ENCODE results near the gene SULT1B1.

The SULT1B1 gene

DNA sequence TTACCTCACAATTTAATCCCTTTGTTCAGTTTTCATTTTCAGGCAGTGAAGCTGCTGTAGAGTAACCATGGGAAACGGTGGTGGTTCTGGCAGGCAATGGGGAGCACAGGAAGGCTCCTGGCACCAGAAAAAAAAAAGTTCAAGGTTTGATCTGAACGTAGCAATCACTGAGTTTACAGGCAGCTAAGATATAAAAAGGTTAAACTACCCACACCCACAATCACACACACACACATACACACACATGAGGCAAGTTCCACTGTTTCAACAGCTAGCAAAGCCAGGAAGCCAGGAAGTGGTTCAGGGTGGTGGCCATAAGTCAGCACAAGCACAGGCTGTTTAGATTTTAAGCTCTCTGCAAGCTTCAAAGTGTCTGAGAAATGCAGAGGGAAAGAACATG lies at the start of gene SULT1B1:
SULT1B1 (minus strand) TSS at position 166 of the 400 bp plus-strand sequence. CDS start 5,403 bp downstream, outside the sequence.
- Histone ChIP-seq H4K20me1 (ENCODE audit: low read depth, low read length) (no peaks in the 10 kb centered on the region), H3K27ac (ENCODE audit: low read depth, low read length) (no peak within 1 kb of the TSS), H3K4me2 (ENCODE audit: low read depth, low read length, poor library complexity, severe bottlenecking) (no peak within 1 kb of the TSS), H3K9me3 (ENCODE audit: insufficient read depth, low read length) (no peaks in the 10 kb centered on the region), H3K9ac (ENCODE audit: low read length) (no peak within 1 kb of the TSS), H2AFZ (ENCODE audit: low read depth, low read length, severe bottlenecking) (no peak within 1 kb of the TSS), H3K4me3 (ENCODE audit: insufficient read depth, low read length, poor library complexity, severe bottlenecking) (no peak within 1 kb of the TSS), H3K79me2 (ENCODE audit: insufficient read depth, low read length) (no peaks in the 10 kb centered on the region), H3K9me2 (replicated peaks; ENCODE audit: insufficient read depth, low read length) (no peaks in the 10 kb centered on the region), H3K27me3 (ENCODE audit: low read length) (no peaks in the 10 kb centered on the region), H3K36me3 (ENCODE audit: low read length) (no peaks in the 10 kb centered on the region), H3F3A (ENCODE audit: insufficient read depth) (no peaks in the 10 kb centered on the region)
- TF ChIP-seq, protein P1, sequence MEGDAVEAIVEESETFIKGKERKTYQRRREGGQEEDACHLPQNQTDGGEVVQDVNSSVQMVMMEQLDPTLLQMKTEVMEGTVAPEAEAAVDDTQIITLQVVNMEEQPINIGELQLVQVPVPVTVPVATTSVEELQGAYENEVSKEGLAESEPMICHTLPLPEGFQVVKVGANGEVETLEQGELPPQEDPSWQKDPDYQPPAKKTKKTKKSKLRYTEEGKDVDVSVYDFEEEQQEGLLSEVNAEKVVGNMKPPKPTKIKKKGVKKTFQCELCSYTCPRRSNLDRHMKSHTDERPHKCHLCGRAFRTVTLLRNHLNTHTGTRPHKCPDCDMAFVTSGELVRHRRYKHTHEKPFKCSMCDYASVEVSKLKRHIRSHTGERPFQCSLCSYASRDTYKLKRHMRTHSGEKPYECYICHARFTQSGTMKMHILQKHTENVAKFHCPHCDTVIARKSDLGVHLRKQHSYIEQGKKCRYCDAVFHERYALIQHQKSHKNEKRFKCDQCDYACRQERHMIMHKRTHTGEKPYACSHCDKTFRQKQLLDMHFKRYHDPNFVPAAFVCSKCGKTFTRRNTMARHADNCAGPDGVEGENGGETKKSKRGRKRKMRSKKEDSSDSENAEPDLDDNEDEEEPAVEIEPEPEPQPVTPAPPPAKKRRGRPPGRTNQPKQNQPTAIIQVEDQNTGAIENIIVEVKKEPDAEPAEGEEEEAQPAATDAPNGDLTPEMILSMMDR (IDR thresholded peaks at IDR 0.05; ENCODE audit: insufficient read depth, low read length, poor library complexity, severe bottlenecking) = no peak
- no peak for TF ChIP-seq EZH2phosphoT487 (conservative IDR thresholded peaks at IDR 0.05; ENCODE audit: low read length)

DNA sequence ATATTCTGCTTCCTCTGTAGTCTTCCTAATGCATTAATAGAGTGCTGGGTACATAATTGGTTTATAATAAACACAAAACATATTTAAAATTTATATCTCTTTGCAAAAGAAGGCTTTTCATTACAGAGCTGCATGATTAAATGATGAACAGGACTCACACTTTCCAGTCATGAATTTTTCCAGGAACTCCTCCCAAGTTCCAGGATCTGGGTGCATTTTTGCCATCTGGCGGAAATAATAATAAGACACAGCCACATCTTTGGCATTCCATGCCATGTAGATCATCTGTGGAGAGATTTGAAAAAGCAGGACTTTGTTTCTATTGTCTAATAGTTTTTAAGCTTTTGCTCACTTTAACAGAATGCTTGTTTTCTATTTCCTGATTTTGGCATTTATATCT lies 40.2 kb upstream of the SULT1B1 start:
- no peaks in the 10 kb centered on the region for H3K9me3 ChIP-seq (ENCODE audit: insufficient read depth, low read length)
- H3K79me2 ChIP-seq (ENCODE audit: insufficient read depth, low read length) = no peaks in the 10 kb centered on the region
- TF ChIP-seq, protein P1 (IDR thresholded peaks at IDR 0.05; ENCODE audit: insufficient read depth, low read length, poor library complexity, severe bottlenecking) = no peak
- no peak for TF ChIP-seq EZH2phosphoT487 (conservative IDR thresholded peaks at IDR 0.05; ENCODE audit: low read length)
- H4K20me1 ChIP-seq (ENCODE audit: low read depth, low read length) = no peaks in the 10 kb centered on the region
- H3K27me3 ChIP-seq (ENCODE audit: low read length) = no peaks in the 10 kb centered on the region
- H2AFZ ChIP-seq (ENCODE audit: low read depth, low read length, severe bottlenecking) = no peak overlapping the region
- H3K9ac ChIP-seq (ENCODE audit: low read length) = no peak overlapping the region
- no peak overlapping the region for H3K4me2 ChIP-seq (ENCODE audit: low read depth, low read length, poor library complexity, severe bottlenecking)
- no peak overlapping the region for H3K4me3 ChIP-seq (ENCODE audit: insufficient read depth, low read length, poor library complexity, severe bottlenecking)
- no peaks in the 10 kb centered on the region for H3F3A ChIP-seq (ENCODE audit: insufficient read depth)
- H3K27ac ChIP-seq (ENCODE audit: low read depth, low read length) = no peak overlapping the region
- H3K36me3 ChIP-seq (ENCODE audit: low read length) = no peaks in the 10 kb centered on the region
- no peaks in the 10 kb centered on the region for H3K9me2 ChIP-seq (replicated peaks; ENCODE audit: insufficient read depth, low read length)

DNA sequence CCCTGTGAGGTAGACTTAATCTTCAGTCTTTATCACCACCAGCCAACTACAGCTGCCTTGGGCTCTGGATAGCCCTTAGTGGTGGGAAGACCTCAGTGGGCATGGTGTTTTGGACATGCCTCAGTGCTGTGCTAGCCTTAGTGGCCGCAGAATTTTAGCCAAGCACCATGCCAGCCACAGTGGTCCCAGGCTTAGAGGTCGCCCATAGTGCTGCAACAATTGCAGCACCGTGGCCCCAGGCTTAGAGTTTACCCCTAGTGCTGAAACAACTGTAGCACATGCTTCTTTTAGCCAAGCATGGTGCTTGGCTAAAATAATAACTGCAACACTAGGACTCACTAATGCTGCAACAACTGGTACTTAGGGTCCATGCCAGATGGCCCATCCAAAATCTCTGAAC lies 38.9 kb upstream of the SULT1B1 start:
- Histone ChIP-seq H3K9ac (ENCODE audit: low read length) (no peak overlapping the region), H2AFZ (ENCODE audit: low read depth, low read length, severe bottlenecking) (no peak overlapping the region), H3K79me2 (ENCODE audit: insufficient read depth, low read length) (no peaks in the 10 kb centered on the region), H4K20me1 (ENCODE audit: low read depth, low read length) (no peaks in the 10 kb centered on the region), H3K4me3 (ENCODE audit: insufficient read depth, low read length, poor library complexity, severe bottlenecking) (no peak overlapping the region), H3K27ac (ENCODE audit: low read depth, low read length) (no peak overlapping the region), H3F3A (ENCODE audit: insufficient read depth) (no peaks in the 10 kb centered on the region), H3K36me3 (ENCODE audit: low read length) (no peaks in the 10 kb centered on the region), H3K27me3 (ENCODE audit: low read length) (no peaks in the 10 kb centered on the region), H3K4me2 (ENCODE audit: low read depth, low read length, poor library complexity, severe bottlenecking) (no peak overlapping the region), H3K9me3 (ENCODE audit: insufficient read depth, low read length) (no peaks in the 10 kb centered on the region), H3K9me2 (replicated peaks; ENCODE audit: insufficient read depth, low read length) (no peaks in the 10 kb centered on the region)
- TF ChIP-seq, protein P1 (IDR thresholded peaks at IDR 0.05; ENCODE audit: insufficient read depth, low read length, poor library complexity, severe bottlenecking) = no peak
- no peak for TF ChIP-seq EZH2phosphoT487 (conservative IDR thresholded peaks at IDR 0.05; ENCODE audit: low read length)

All from SU-DHL-6 (cell line).